ENCODE results near the gene LCAT. TPM values are rescaled to one million over a fixed set of nuclear protein-coding genes. Genes with fewer than 3 reads are reported as not detected.

LCAT gene
- polyA plus RNA-seq, 3 donors from 2014 or later = 0.14 to 1.3 TPM; not detected in 1

- H3K9me3 Mint-ChIP-seq = no peaks in the 10 kb centered on the region
- peaks cover 24 to 25% of the 10 kb centered on the region in 2 donors for H3K4me1 Mint-ChIP-seq
- peaks cover 2 to 9% (median 5%) of the 10 kb centered on the region in 3 donors for H3K27me3 Mint-ChIP-seq (ENCODE audit: low read depth in 3 of 3)
- H3K36me3 Mint-ChIP-seq = peaks cover 0 to 4% (median 3%) of the 10 kb centered on the region in 3 donors
- DNase-seq = no peak
- H3K4me3 Mint-ChIP-seq = no peak overlapping the region
- no peak overlapping the region for H3K27ac Mint-ChIP-seq
Observed at GRCh38 chr16:67965668-67966548, 22.0 kb upstream of the LCAT start.

- Mint-ChIP-seq H3K4me3 (no peak overlapping the region), H3K27me3 (ENCODE audit: low read depth in 3 of 3) (peaks cover 2 to 9% (median 3%) of the 10 kb centered on the region in 3 donors), H3K4me1 (peaks cover 22 to 24% of the 10 kb centered on the region in 2 donors), H3K9me3 (no peaks in the 10 kb centered on the region), H3K27ac (peak overlapping the region in 2 of 6 donors; percentile 17 to 40), H3K36me3 (peaks cover 0 to 8% (median 4%) of the 10 kb centered on the region in 3 donors)
- no peak for DNase-seq
Observed at GRCh38 chr16:67964477-67965131, 20.7 kb upstream of the LCAT start.

GRCh38 chr16:67963662-67964321 is 19.9 kb upstream of the LCAT start:
- Mint-ChIP-seq H3K27me3 (ENCODE audit: low read depth in 3 of 3) (peaks cover 2 to 8% (median 3%) of the 10 kb centered on the region in 3 donors), H3K27ac (no peak overlapping the region), H3K4me1 (peaks cover 15 to 19% of the 10 kb centered on the region in 2 donors), H3K4me3 (no peak overlapping the region), H3K9me3 (no peaks in the 10 kb centered on the region), H3K36me3 (peaks cover 0 to 8% (median 4%) of the 10 kb centered on the region in 3 donors)
- DNase-seq = no peak

GRCh38 chr16:67963292-67963661 is 19.4 kb upstream of the LCAT start:
- H3K36me3 Mint-ChIP-seq = peaks cover 0 to 11% (median 4%) of the 10 kb centered on the region in 3 donors
- H3K4me1 Mint-ChIP-seq = peaks cover 15 to 17% of the 10 kb centered on the region in 2 donors
- no peak overlapping the region for H3K4me3 Mint-ChIP-seq
- H3K9me3 Mint-ChIP-seq = no peaks in the 10 kb centered on the region
- H3K27ac Mint-ChIP-seq = peak overlapping the region in 1 of 6 donors; percentile 82
- peaks cover 2 to 5% (median 3%) of the 10 kb centered on the region in 3 donors for H3K27me3 Mint-ChIP-seq (ENCODE audit: low read depth in 3 of 3)
- no peak for DNase-seq

- H3K27me3 Mint-ChIP-seq (ENCODE audit: low read depth in 3 of 3) = peaks cover 0 to under 1% (median 0%) of the 10 kb centered on the region in 3 donors
- H3K27ac Mint-ChIP-seq = no peak overlapping the region
- peaks cover 6 to 10% of the 10 kb centered on the region in 2 donors for H3K4me1 Mint-ChIP-seq
- no peak overlapping the region for H3K4me3 Mint-ChIP-seq
- H3K36me3 Mint-ChIP-seq = peaks cover 0 to 13% (median 4%) of the 10 kb centered on the region in 3 donors
- H3K9me3 Mint-ChIP-seq = no peaks in the 10 kb centered on the region
- DNase-seq = no peak
Observed at GRCh38 chr16:67962135-67962534, 18.2 kb upstream of the LCAT start.

- H3K36me3 Mint-ChIP-seq = peaks cover 0 to 13% (median 4%) of the 10 kb centered on the region in 3 donors
- no peak overlapping the region for H3K4me3 Mint-ChIP-seq
- no peak for DNase-seq
Observed at GRCh38 chr16:67961551-67961957, 17.6 kb upstream of the LCAT start.

GRCh38 chr16:67959536-67960329 is 15.8 kb upstream of the LCAT start:
- Mint-ChIP-seq H3K27ac (no peak overlapping the region), H3K4me3 (no peak overlapping the region), H3K9me3 (no peaks in the 10 kb centered on the region), H3K4me1 (no peaks in the 10 kb centered on the region), H3K36me3 (peaks cover 0 to 13% (median 4%) of the 10 kb centered on the region in 3 donors), H3K27me3 (ENCODE audit: low read depth in 3 of 3) (no peaks in the 10 kb centered on the region)
- no peak for DNase-seq

More at GRCh38 chr16:67961551-67961957, 17.6 kb upstream of the LCAT start:
- no peaks in the 10 kb centered on the region for H3K27me3 Mint-ChIP-seq (ENCODE audit: low read depth in 3 of 3)
- H3K4me1 Mint-ChIP-seq = peaks cover under 1 to 4% of the 10 kb centered on the region in 2 donors
- H3K27ac Mint-ChIP-seq = no peak overlapping the region
- no peaks in the 10 kb centered on the region for H3K9me3 Mint-ChIP-seq

- no peaks in the 10 kb centered on the region for H3K9me3 Mint-ChIP-seq
- DNase-seq = no peak
- H3K27ac Mint-ChIP-seq = no peak overlapping the region
Observed at GRCh38 chr16:67957622-67958021, 13.7 kb upstream of the LCAT start.

GRCh38 chr16:67954421-67955196 is 10.7 kb upstream of the LCAT start:
- H3K4me3 Mint-ChIP-seq = no peak overlapping the region
- no peaks in the 10 kb centered on the region for H3K9me3 Mint-ChIP-seq
- no peak overlapping the region for H3K27ac Mint-ChIP-seq
- no peak for DNase-seq
- peaks cover 0 to 4% (median 0%) of the 10 kb centered on the region in 3 donors for H3K36me3 Mint-ChIP-seq
- no peaks in the 10 kb centered on the region for H3K27me3 Mint-ChIP-seq (ENCODE audit: low read depth in 3 of 3)
- H3K4me1 Mint-ChIP-seq = no peaks in the 10 kb centered on the region

More at GRCh38 chr16:67957622-67958021, 13.7 kb upstream of the LCAT start:
- peaks cover 0 to 13% (median under 1%) of the 10 kb centered on the region in 3 donors for H3K36me3 Mint-ChIP-seq
- no peaks in the 10 kb centered on the region for H3K4me1 Mint-ChIP-seq
- no peak overlapping the region for H3K4me3 Mint-ChIP-seq
- no peaks in the 10 kb centered on the region for H3K27me3 Mint-ChIP-seq (ENCODE audit: low read depth in 3 of 3)

GRCh38 chr16:67953641-67954375 is 9.9 kb upstream of the LCAT start:
- Mint-ChIP-seq H3K27me3 (ENCODE audit: low read depth in 3 of 3) (no peaks in the 10 kb centered on the region), H3K27ac (peak overlapping the region in 1 of 6 donors; percentile 25), H3K4me3 (no peak overlapping the region), H3K9me3 (no peaks in the 10 kb centered on the region), H3K36me3 (peaks cover 0 to 4% (median 0%) of the 10 kb centered on the region in 3 donors), H3K4me1 (no peaks in the 10 kb centered on the region)
- DNase-seq = no peak

GRCh38 chr16:67951485-67951884 is 7.6 kb upstream of the LCAT start:
- no peak for DNase-seq
- no peak overlapping the region for H3K4me3 Mint-ChIP-seq
- H3K4me1 Mint-ChIP-seq = no peaks in the 10 kb centered on the region
- H3K9me3 Mint-ChIP-seq = no peaks in the 10 kb centered on the region
- no peak overlapping the region for H3K27ac Mint-ChIP-seq
- no peaks in the 10 kb centered on the region for H3K36me3 Mint-ChIP-seq
- peaks cover 0 to 1% (median 0%) of the 10 kb centered on the region in 3 donors for H3K27me3 Mint-ChIP-seq (ENCODE audit: low read depth in 3 of 3)

GRCh38 chr16:67950335-67950843 is 6.5 kb upstream of the LCAT start:
- no peak for DNase-seq
- Mint-ChIP-seq H3K9me3 (no peaks in the 10 kb centered on the region), H3K36me3 (no peaks in the 10 kb centered on the region), H3K4me3 (no peak overlapping the region), H3K27me3 (ENCODE audit: low read depth in 3 of 3) (peaks cover 0 to 1% (median 0%) of the 10 kb centered on the region in 3 donors), H3K4me1 (no peaks in the 10 kb centered on the region), H3K27ac (no peak overlapping the region)

All from immature natural killer cell (primary cell).